H1 (cell line): ENCODE data around the gene ARMC12. TPM values are rescaled to one million over a fixed set of nuclear protein-coding genes. Genes with fewer than 3 reads are reported as not detected.

ENCODE experiments used
- RFX5 ChIP-seq: IDR thresholded peaks from 2 replicates; pipeline ENCODE4 v1.6.1; 2011; ENCODE audit warnings: low read depth, low read length, improper control_type of control experiment, borderline replicate concordance
- polyA plus RNA-seq, 7 experiments: library from polyadenylated mRNA; depleted of rRNA in 3 of 7; stranded (reverse) in 5 of 7; unstranded in 2 of 7; fragments of >200 nt in 5 of 7; fragments of 200-250 nt in 2 of 7; gene quantifications; 1 replicate in 5 of 7; 2 replicates in 1 of 7; 4 replicates in 1 of 7; pipeline versions ENCODE4 v1.2.1 to v1.2.3, GENCODE V29; 2011 to 2013; ENCODE audit warnings: missing spikeins in 2 of 7, mixed read lengths in 2 of 7
- total RNA-seq: library from RNA; stranded (reverse); fragmentation: NEBNext Ultra II Directional; extraction: Animal tissue kit (Norgen Biotek cat#: 25700); gene quantifications from 2 replicates; pipeline ENCODE4 v1.2.1, GENCODE V29; 2021

The ARMC12 gene
- total and polyA plus RNA-seq, 2 of the 8 experiments (the other 6 are each of a cell fraction or from before 2014, with no cell fraction given), result 0.86 to 3.7 TPM

DNA sequence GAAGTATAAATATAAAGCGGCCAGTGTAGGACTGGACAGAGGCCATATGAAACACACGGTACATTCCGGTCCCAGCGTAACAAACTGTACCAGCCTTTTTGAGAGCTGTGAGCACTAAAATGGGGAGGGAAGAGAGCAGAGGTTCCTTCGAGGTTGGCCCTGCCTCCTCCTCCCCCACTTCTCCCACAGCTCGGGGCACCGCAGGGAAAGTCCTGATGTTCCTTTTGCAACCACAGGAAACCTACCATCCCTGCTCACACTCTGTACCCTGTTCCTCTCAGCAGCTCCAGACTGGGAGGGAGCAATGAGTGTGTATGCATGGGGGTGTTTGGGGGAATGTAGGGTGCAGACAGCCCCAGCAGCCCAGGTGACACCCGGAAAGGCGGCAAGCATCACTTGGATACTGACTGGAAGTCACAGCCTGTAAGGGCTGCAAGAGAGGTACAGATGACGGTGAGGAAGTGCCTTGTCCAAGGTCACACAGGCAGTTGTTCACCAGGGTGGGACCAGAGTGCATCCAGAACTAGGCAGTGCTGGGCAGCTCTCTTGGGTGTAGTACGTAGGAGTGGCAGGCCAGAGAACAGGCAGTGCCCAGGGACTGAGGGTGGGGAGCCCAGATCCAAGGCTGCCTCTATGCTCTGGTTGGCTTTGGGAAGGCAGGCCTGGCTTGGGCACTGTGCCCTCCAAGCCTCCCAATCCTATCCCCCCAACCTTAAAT, 11.0 kb upstream of the ARMC12 start (continued):
- TF ChIP-seq RFX5, result no peak
- TF ChIP-seq, all 59 proteins: peak for 0
